A204.1 (cell line): ENCODE measurements around the gene TECPR2.
"Not testable (repeated sequence)": the region's sequence is repeated elsewhere in the genome, so short reads cannot be mapped to it uniquely, and the experiment has no call there.

Experiments used
- FAIRE-seq: peaks from 2 replicates; lab custom pipeline; 2012; peaks lifted over from hg19 to GRCh38; lab: Jason Lieb, UNC

The TECPR2 gene

DNA sequence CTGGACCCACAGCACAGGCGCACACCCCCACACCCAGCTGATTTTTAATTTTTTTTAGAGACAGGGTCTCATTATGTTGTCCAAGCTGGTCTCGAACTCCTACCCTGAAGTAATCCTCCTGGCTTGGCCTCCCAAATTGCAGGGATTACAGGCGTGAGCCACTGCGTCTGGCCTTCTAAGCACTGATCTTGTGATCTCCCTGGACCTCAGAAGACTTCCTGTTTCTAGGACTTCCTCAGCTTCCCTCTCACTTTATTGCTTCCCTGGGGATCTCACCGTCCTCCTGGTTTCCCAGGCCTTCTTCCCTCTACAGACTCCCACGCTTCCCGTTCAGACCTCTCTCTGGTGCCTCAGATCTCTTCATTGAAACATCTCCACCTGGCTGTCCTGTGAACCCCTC lies 29.4 kb upstream of the TECPR2 start:
- FAIRE-seq = no peak

DNA sequence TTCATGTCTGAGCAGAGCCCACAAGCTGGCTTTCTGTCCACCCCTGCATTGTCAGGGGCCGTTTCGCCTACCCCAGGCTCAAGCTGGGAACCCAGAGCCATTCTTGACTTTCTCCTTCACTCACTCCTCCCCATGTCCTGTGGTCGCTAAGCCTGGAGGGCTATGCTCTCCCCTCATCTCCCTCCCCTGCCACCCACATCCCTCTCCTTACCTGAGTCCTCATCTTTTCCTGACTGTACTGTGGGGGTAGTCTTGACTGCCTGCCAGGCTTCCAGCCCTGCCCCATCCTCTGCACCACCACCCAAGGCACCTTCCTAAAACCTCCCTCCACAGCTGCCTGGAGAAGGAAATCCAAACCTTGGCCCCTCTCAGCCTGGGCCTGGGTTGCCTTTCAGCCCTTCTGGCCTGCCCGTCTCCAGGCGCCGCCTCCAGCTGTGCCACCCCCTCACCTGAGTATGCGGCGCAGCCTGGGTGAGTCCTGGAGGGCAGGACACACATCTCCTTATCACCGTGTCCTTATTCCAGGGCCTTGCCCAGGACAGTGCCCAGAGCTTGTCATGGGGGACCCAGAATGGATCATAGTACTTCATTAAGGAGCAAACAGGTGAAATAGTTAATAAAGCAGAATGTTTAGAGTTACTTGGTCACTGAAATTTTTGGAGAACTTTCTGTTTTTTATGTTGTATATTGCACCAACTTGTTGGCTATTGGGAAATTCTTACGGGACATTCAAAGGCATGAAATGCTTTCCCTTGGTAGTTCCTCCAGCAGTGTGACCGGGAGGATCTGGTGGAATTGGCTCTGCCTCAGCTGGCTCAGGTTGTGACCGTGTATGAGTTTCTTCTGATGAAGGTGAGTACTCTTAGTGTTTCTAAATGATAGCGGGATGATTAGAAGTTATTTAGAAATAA lies 28.7 kb upstream of the TECPR2 start:
- FAIRE-seq = no peak

DNA sequence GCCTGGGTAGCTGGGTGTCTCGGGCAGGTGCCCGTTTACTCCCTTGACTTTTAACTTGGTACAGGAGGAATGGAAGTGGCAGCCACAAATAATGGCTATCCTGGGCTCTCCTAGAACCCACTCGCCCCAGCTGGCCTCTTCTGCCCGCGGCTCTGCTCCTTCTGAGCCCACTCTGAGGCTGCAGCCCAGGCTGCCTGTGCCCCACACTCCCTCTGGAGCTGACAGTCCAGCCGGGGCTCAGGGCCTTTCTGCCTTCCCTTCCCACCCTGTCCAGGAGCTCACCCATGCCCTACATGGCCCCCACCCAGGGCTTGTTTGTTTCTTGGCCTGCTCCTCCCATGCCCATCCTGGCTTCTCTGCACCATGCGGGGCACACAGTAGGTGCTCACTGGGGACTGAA lies 27.6 kb upstream of the TECPR2 start:
- FAIRE-seq = no peak

DNA sequence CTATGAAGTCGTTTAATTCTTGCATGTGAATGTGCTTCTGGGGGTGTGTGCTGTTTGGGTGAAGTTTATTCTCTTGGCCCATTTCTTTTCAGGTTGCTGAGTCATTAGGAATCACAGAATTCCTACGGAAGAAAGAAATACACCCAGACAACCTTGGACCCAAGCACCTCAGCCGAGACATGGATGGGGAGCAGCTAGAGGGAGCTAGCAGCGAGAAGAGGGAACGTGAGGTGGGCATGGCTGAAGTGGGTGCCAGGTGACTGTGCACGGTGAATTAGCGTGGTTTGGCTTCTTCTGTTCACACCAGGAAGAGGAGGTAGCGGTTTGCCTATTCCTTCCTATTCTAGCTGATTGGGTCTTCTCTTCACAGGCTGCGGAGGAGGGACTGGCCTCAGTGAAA lies 24.0 kb upstream of the TECPR2 start:
- no peak for FAIRE-seq

DNA sequence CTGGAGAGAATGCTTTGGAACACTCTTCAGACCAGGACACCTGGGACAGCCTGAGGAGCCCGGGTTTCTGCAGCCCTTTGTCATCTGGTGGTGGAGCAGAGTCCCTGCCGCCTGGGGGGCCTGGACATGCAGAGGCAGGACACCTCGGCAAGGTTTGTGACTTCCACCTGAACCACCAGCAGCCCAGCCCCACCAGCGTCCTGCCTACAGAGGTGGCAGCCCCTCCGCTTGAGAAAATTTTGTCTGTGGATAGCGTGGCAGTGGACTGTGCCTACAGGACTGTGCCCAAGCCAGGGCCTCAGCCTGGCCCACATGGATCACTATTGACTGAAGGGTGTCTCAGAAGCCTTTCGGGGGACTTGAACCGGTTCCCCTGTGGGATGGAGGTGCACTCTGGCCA lies 21.2 kb upstream of the TECPR2 start:
- FAIRE-seq = no peak

DNA sequence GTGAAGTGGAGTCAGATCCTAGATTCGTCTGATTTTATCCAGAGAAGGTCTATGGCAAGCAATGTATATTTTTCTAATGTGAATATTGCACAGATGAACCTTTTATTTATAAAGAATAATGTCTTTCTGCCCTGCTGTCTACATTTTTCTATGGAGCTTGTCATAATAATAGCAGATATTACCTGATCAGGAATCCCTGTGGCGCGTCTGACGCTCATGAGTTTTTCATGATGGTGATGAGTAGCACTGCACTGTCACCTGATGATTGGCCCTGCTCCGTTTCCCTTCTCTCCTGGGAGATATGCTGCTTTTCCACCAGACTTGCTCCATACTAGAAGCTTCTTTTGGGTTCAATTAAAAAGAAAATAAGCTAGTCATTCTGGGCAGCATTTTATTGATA lies 20.5 kb upstream of the TECPR2 start:
- FAIRE-seq = no peak

DNA sequence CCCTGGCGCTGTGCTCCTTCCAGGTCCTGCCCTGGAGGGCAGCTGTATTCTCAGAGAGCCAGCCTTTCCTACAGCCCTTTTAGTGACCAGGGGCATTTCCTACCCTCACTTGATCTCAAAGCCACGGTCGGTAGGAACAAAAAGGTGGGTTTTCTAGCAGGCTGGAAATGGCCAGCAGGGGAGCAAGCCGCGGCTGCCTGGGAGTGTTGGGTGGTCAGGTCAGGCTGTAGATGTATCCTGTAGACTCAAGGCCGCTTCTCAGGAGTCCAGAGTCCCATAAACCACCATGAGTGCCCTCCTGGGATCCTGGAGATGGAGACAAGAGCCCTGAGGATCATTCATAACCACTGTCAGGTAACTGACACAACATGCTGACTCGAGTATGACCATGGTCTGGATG lies 18.7 kb upstream of the TECPR2 start:
- FAIRE-seq = no peak

DNA sequence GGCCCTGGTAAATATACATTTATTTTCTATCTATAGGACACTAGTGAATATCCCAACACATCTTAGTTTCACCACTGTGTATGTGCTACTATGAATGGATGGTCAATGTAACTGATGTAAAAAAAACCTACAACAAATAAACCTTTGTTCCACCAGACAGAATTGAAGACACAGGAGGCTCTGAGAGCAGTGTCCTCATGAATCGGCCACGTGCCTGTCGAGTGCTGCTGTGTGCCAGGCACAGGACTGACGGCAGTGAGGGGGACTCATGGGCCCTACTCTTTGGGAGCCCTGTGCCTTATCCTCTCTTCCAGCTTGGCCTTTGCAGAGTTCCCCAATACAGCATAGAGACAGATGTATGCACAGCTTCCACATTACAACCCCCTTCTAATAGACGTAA lies 18.3 kb upstream of the TECPR2 start:
- FAIRE-seq = no peak

DNA sequence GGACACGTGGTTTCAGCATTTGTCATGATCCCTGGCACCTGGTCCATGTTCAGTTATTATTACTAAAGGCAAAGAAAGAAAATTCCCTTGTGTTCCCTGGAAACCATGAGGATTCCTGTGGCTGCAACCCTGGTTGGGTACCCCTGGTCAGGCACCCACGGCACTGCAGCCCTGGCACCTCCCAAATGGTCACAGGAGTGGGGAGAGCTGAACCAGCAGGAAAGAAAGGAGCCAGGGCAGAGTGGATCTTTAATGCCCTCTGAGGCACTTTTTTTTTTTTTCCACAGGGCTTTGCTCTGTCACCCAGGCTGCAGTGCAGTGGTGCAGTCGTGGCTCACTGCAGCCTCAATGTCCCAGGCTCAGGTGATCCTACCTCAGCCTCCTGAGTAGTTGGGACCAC lies 17.5 kb upstream of the TECPR2 start:
- no peak for FAIRE-seq

DNA sequence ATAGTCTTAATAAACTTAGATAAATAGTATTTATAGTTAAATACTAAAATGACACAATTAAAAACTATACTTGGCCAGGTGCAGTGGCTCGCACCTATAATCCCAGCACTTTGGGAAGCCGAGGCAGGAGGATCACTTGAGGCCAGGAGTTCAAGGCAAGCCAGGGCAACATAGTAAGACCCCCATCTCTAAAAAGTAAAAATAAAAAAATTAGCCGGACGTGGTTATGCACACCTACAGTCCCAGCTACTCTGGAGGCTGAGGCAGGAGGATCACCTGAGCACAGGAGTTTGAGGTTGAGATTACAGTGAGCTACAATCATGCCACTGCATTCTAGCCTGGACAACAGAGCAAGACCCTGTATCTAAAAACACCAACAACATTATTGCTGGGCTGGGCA lies 16.1 kb upstream of the TECPR2 start:
- FAIRE-seq = no peak

DNA sequence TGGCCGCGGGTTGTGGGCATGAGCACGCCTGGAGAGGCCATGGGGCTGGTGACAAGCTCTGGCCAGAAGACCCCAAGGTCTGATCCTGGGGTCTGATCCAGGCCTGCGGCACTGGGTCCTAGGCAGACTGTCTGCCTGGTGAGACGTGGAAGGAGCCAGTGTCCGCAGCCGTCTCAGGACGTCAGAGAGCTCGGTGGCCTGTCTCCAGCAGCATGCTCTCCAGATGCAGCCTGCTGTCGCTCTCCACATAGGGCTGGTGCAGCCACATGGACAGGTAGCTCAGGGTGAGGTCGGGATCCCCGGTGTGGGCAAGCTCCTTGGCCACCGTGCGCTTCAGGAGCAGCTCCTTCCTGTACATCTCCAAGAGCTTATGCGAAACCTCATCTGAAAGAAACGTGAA lies 14.4 kb upstream of the TECPR2 start:
- FAIRE-seq = no peak

DNA sequence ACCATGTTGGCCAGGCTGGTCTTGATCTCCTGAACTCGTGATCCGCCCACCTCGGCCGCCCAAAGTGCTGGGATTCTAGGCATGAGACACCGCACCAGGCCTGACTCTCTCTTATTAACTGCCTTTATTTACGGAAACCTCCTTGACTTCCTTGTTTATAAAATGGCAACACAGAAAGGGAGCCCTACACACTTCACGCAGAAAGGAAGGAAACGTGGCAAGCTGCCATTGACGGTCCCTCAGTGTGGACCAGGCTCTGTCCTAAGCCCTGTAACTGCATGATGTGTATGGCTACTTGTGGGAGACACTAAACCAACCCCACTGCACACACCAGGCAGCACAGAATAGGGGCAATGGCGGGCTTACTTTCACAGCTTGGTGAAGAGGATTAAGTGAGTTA lies 11.7 kb upstream of the TECPR2 start:
- no peak for FAIRE-seq

DNA sequence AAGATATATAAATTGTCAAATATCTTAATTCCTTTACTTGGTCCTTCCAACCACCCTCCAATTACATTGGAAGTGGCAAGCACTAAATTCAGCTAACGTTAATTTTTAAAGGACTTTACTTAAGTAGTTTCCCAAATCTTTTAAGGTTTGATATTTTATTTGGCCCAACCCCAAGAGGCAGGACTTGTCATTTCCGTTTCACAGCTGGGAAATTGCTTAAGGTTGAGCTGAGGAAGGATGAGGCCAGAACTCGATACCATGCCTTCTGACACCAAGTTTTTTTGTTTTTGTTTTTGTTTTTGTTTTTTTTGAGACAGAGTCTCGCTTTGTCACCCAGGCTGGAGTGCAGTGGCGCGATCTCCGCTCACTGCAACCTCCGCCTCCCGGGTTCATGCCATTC lies 11.1 kb upstream of the TECPR2 start:
- FAIRE-seq = not testable (repeated sequence)

DNA sequence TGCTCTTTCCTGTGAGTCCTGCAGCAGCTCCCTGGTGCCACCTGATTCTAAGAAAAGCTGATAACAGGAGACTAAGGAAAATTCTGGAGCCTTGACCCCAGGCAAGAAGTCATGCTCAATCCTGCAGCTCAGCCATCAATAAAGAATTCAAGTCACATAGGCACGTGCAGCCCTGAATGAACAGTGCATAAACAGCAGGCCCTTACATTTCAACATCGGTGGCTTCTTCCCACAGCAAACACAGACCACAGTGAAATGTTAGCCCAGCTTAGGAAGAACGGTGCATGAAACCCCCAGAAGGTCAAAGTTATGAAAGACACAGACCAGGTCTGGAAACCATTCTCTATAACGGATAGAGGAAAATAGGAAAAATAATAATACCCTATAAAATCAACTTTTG lies 10.5 kb upstream of the TECPR2 start:
- FAIRE-seq = no peak

DNA sequence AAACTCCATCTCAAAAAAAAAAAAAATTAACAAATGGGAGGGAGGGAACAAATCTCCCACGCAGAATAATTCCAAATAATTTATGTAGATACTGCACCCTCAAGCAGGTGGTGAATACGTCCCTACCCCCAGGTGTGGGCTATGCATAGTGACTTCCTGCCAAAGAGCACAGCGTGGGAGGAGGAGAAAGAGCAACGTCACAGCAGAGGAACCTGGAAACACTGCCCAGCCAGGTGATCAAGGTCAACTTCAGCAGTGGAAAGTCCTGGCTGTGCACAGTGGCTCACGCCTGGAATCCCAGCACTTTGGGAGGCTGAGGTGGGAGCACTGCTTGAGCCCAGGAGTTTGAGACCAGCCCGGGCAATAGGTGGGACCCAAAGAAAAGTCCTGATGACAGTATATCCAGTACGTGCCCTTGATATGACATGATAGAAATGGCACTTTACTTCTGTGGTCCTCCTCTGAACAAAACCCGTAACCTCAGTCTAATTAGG lies 9.6 kb upstream of the TECPR2 start:
- no peak for FAIRE-seq

DNA sequence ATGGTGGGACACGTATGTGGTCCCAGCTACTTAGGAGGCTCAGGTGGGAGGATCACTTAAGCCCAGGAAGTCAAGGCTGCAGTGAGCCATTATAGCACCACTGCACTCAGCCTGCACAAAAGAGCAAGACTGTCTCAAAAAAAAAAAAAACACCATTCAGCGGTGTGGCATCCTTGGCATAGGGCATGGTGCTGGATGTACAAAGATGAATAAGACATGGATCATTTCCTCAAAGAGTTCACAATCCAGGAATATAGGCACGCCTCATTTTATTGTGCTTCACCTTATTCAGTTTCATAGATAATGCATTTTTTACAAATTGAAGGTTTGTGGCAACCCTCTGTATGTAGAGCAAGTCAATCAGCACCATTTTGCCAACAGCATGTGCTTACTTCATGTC lies 6.5 kb upstream of the TECPR2 start:
- FAIRE-seq = no peak

DNA sequence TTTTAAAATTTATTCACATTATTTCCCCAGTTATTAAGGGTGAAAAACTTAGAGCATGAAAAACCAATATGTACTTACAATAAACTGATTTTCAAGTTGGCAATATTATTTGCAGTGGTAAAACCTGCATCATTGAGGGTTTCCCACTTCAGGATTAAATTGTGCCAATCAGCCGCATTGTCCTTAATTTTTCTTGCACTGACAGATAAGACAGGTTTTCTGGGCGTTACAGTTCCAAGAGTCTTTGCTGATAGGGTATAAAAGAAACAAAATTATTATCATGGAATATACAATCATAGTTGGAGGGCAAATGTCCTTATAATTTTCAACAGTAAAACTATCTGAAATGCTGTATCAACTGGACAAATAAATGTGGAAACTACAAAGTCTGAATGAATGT lies 3.4 kb upstream of the TECPR2 start:
- no peak for FAIRE-seq

DNA sequence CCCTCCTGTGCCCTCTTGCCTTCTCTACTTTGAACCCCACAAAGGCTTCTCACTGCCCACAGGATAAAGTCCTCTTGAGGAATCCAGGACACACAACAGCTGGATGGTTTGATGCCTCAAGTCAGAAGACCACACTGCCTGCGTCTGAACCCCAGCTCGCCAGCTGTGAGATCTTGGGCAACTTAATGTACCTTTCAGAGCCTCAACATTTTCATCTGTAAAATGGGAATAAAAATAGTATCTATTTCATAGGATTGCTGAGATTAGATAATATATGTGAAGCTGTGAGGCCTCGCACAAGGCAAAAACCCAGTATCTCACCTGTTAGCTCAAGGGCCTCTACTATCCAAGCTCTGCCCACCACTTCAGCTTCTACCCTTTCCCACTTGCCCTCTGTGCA lies 2.4 kb upstream of the TECPR2 start:
- FAIRE-seq = no peak

DNA sequence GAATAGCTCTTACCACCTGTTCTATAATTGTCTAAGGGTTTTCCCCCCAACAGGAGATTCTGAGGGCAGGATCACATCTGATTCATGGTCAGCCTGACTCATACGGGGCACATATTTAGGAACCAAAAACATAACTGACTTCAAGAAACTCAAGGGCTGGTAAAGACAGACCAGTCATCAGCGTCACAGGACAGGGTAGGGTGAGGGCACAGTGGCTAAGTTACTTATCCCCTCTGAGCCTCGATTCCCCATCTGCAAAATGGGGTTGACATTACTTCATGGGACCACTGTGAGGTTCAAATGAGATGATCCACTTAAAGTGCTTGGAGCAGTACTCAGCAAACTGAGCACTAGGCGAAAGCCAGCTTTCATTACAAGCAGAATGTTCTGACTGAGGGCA lies 657 bp upstream of the TECPR2 start:
- no peak for FAIRE-seq

DNA sequence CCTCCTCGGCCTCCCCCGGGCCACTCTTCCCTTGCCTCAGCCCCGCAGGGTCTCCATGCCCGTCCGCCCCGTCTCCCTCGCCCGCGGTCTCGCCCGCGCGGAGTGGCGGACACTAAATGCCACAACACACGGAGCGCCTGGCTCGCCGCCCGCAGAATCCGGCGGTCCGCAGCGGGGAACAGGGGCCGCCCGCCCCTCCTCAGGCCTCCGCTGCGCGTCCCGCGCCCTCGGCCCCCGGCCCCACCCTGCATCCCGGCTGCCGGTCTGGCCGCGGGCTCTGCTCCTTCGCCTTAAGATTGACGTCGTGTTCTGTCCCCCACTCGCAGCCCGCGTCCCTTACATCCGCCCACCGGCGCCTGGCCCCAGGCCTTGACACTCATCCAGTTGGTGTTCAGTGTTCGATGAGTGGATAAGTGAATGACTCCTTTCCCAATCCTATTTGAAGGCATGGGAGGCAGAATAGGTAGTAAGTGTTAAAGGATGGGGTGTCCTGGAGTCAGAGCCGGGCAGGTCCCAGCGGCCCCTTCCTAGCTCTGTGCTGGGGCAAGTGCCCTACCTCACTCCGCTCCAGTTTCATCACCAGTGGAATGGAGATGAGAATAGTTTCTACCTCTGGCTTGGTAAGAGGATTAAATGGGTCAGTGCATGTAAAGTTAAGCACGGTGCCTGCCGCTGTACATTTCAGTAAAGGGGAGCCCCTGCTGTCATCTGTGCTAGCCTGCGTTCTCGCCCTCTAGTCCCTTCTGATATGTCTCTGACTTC lies 622 bp downstream of the TECPR2 start:
- no peak for FAIRE-seq

DNA sequence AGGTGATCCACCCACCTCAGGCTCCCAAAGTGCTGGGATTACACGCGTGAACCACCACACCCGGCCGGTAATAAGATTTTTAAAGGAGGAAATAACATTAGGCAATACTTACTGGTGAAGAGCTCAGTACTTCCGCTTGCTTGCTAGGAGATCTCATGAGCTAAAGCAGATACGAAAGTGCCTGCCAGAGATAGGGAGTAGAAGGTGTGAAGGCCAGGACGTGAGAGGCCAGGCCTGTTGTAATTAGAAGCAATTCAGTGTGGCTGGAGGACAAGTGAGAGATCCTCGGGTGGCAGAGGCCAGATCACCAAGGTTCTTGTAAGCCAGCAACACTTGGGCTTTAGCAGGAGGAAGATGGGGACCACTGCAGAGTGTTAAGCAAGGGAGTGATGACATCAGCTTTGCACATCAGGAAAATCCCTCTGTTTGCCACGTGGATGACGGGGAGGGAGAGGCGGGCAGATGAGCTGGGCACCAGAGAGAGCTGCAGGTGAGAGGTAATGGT lies 7.6 kb downstream of the TECPR2 start:
- no peak for FAIRE-seq

DNA sequence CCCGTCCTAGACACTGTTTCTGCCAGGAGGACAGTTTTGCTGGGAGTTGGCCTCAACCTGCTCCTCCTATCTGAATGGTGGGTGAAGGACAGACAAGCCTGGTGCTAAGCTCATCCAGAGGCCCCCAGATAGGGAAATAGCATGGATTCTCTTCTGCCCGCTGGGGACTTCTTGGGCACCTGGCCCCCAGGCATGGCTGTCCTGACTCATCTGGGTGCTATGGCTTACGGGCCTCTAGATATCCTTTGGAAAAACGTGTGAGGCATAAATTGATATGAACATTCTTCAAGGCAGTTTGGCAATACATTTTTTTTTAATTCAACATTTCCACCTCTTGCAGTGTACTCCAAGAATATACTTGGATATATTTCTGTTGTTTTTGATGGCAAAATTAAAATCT lies 8.6 kb downstream of the TECPR2 start:
- no peak for FAIRE-seq

DNA sequence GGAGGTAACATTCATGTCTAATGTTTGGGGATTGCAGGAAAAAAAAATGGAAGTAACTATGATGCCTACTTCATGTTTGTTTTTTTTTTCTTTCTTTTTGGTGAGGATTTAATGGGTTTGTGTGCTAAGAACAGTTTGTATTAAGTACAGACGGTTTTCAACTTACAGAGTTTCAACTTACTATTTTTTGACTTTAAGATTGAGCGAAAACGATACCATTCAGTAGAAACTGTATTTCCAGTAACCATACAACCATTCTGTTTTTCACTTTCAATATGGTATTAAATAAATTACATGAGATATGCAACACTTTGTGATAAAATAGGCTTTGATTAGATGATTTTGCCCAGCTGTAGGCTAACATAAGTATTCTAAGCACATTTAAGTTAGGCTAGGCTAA lies 10.4 kb downstream of the TECPR2 start:
- no peak for FAIRE-seq
